ENCODE data around the gene SCAPER.
"Not testable (repeated sequence)": the region's sequence is repeated elsewhere in the genome, so short reads cannot be mapped to it uniquely, and the experiment has no call there.

The SCAPER gene

DNA sequence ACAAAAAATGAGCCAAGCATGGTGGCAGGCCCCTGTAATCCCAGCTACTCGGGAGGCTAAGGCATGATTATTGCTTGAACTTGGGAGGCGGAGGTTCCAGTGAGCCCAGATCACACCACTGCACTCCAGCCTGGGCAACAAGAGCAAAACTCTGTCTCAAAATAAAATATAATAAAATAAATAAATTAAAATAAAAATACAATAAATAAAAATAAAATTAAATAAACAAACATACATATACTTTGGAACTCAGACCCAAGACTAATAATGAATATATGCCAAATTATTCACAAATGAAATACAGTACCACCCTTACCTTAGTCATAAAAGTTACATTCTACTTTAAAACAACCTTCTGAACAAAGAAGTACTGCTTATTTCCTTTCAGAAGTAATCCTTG is 81.8 kb downstream of the SCAPER start:
- no peak for DNase-seq (ENCODE audit: extremely low spot score)
- ChIA-PET CTCF (no interaction called here), POLR2A (no interaction called here)
- TF ChIP-seq BHLHE40 (IDR thresholded peaks at IDR 0.05; ENCODE audit: borderline replicate concordance) (no peak), NFRKB (IDR thresholded peaks at IDR 0.05) (no peak), TARDBP (IDR thresholded peaks at IDR 0.05) (no peak), SP1 (IDR thresholded peaks at IDR 0.05) (no peak), CTBP1 (IDR thresholded peaks at IDR 0.05; ENCODE audit: borderline replicate concordance) (no peak), ELF4 (IDR thresholded peaks at IDR 0.05) (no peak), ZNF384 (IDR thresholded peaks at IDR 0.05) (no peak)

DNA sequence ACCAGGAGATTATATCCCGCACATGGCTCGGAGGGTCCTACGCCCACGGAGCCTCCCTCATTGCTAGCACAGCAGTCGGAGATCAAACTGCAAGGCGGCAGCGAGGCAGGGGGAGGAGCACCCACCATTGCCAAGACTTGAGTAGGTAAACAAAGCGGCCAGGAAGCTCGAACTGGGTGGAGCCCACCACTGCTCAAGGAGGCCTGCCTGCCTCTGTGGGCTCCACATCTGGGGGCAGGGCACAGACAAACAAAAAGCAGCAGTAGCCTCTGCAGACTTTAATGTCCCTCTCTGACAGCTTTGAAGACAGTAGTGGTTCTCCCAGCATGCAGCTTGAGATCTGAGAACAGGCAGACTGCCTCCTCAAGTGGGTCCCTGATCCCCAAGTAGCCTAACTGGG is 86.2 kb downstream of the SCAPER start:
- DNase-seq (ENCODE audit: extremely low spot score); CTCF ChIA-PET; POLR2A ChIA-PET: not testable (repeated sequence)

DNA sequence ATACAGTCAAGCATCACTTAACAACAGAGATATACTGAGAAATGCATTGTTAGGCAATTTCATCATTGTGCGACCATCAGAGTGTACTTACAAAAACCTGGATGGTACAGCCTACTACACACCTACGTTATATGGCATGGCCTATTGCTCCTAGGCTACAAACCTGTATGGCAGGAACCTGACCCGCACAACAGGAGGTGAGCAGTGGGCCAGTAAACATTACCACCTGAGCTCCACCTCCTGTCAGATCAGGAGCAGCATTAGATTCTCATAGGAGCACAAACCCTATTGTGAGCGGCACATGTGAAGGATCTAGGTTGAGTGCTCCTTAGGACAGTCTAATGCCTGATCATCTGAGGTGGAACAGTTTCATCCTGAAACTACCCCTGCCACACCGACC is 89.7 kb downstream of the SCAPER start:
- TF ChIP-seq NFRKB (IDR thresholded peaks at IDR 0.05) (no peak), HDGF (IDR thresholded peaks at IDR 0.05; ENCODE audit: borderline replicate concordance) (no peak), BHLHE40 (IDR thresholded peaks at IDR 0.05; ENCODE audit: borderline replicate concordance) (no peak), LEF1 (IDR thresholded peaks at IDR 0.05; ENCODE audit: borderline replicate concordance) (no peak), SP1 (IDR thresholded peaks at IDR 0.05) (no peak), TARDBP (IDR thresholded peaks at IDR 0.05) (no peak), FOXK2 (IDR thresholded peaks at IDR 0.05) (no peak), ZNF384 (IDR thresholded peaks at IDR 0.05) (no peak), ARNT (IDR thresholded peaks at IDR 0.05) (no peak), ELF4 (IDR thresholded peaks at IDR 0.05) (no peak)
- DNase-seq (ENCODE audit: extremely low spot score) = no peak
- CTCF ChIA-PET = no interaction called here
- POLR2A ChIA-PET = no interaction called here

DNA sequence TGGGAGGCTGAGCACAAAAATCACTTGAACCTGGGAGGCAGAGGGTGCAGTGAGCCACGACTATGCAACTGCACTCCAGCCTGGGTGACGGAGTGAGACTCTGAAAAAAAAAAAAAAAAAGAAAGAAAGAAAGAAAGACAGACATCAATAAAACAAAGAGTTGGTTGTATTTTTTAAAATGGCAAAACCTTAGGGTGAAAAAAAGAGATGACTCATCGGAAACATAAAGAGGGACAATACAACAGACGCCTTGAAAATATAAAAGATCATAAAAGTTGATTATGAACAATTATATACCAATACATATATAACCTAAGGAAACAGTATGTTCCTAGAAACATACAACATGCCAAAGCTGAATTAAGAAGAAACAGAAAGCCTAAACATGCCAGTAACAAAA is 92.8 kb downstream of the SCAPER start:
- no peak for DNase-seq (ENCODE audit: extremely low spot score)
- TF ChIP-seq FOXK2 (IDR thresholded peaks at IDR 0.05) (no peak), ZNF384 (IDR thresholded peaks at IDR 0.05) (no peak), LEF1 (IDR thresholded peaks at IDR 0.05; ENCODE audit: borderline replicate concordance) (no peak), BHLHE40 (IDR thresholded peaks at IDR 0.05; ENCODE audit: borderline replicate concordance) (no peak), SUZ12 (IDR thresholded peaks at IDR 0.05) (no peak)
- TF ChIP-seq, protein P1, sequence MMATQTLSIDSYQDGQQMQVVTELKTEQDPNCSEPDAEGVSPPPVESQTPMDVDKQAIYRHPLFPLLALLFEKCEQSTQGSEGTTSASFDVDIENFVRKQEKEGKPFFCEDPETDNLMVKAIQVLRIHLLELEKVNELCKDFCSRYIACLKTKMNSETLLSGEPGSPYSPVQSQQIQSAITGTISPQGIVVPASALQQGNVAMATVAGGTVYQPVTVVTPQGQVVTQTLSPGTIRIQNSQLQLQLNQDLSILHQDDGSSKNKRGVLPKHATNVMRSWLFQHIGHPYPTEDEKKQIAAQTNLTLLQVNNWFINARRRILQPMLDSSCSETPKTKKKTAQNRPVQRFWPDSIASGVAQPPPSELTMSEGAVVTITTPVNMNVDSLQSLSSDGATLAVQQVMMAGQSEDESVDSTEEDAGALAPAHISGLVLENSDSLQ (IDR thresholded peaks at IDR 0.05) = no peak
- ChIA-PET CTCF (no interaction called here), POLR2A (no interaction called here)

DNA sequence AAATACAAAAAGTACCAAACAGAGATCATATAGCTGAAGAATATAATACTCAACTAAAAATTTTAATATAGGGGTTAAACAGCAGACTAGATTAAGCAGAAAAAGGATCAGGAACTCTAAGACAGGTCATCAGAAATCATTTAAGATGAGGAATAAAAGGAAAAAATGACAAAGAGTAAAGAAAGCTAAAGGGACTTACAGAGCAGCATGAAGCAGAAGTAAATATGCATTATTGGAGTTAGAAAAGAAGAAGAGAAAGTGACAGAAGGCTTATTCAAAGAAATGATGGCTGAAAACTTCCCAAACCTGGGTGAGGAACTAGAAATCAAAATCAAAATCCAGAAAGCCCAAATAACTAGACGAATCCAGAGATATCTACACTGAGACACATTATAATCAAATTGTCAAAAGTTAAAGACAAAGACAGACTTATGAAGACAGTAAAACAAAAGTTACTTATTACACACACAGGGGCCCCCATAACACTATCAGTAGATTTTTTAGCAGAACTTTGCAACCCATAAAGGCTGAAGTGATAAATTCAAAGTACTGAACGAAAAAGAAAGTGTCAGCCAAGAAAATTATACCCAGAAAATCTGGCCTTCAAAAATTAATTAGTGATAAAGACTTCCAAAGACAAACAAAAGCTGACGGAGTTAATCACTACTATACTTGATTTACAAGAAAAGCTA is 95.6 kb downstream of the SCAPER start:
- DNase-seq (ENCODE audit: extremely low spot score) = no peak
- POLR2A ChIA-PET = no interaction called here
- TF ChIP-seq BHLHE40 (IDR thresholded peaks at IDR 0.05; ENCODE audit: borderline replicate concordance) (no peak), FOXK2 (IDR thresholded peaks at IDR 0.05) (no peak), ZNF384 (IDR thresholded peaks at IDR 0.05) (no peak), FOXM1 (IDR thresholded peaks at IDR 0.05; ENCODE audit: borderline replicate concordance) (no peak), FOXA1 (IDR thresholded peaks at IDR 0.05) (no peak), TARDBP (IDR thresholded peaks at IDR 0.05) (no peak), CTBP1 (IDR thresholded peaks at IDR 0.05; ENCODE audit: borderline replicate concordance) (no peak), SP1 (IDR thresholded peaks at IDR 0.05) (no peak)
- TF ChIP-seq, protein P1 (IDR thresholded peaks at IDR 0.05) = no peak
- CTCF ChIA-PET = no interaction called here

DNA sequence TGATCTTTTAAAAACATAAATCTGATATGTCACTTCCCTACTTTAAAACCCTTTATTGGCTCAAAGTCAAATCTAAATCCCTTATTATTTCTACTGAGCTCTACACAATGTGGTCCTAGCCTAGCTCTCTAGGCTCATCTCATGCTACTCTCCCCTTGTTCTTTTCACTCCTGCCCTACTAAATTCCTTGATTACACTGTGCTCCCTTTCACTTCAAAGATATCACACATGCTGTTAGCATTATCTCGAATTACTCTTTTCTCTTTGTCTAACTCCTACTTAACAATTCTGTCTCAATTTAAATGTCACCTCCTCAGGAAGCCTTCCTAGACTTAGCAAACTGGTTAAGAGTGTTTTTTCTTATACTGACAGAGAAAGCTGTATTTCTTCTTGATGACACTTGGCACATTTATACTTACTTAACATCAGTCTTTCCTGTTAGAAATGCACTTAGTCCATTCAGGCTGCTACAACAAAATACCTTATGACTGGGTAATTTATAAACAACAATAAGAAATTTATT is 102.0 kb downstream of the SCAPER start:
- ChIA-PET CTCF (no interaction called here), POLR2A (no interaction called here)
- no peak for TF ChIP-seq SUZ12 (IDR thresholded peaks at IDR 0.05)
- TF ChIP-seq, protein P1 (IDR thresholded peaks at IDR 0.05) = no peak
- no peak for TF ChIP-seq FOXA1 (IDR thresholded peaks at IDR 0.05)
- TF ChIP-seq BHLHE40 (IDR thresholded peaks at IDR 0.05; ENCODE audit: borderline replicate concordance) = no peak
- no peak for TF ChIP-seq L3MBTL2 (conservative IDR thresholded peaks at IDR 0.05)
- DNase-seq (ENCODE audit: extremely low spot score) = no peak

DNA sequence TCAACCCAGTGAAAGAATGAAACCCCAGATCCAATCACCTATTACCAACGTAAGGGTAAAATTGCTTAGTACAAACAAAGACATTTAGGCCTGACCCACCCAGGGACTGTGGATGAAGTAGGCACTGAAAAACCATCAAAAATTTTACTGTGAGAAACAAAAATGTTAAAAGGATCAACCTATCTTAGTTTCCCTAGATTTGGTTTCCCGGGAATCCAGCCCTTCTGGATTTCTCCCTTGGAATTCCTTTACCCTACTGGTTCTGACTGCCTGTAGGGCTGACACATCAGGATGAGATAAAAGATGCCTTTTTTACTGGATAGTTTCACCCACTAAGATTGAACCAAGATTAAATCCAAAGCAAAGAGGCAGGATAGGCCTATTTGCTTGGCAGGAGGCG is 102.7 kb downstream of the SCAPER start:
- ChIA-PET POLR2A (no interaction called here), CTCF (interaction anchor here (0.6 kb wide), 1 partner anchor 164 kb away, joined by 3 read pairs; no protein-coding TSS in a partner anchor)

More for the DNA sequence above, 102.7 kb downstream of the SCAPER start:
- DNase-seq (ENCODE audit: extremely low spot score) = no peak
- TF ChIP-seq HDGF (IDR thresholded peaks at IDR 0.05; ENCODE audit: borderline replicate concordance) = no peak
- no peak for TF ChIP-seq L3MBTL2 (conservative IDR thresholded peaks at IDR 0.05)
- TF ChIP-seq SP1 (IDR thresholded peaks at IDR 0.05) = no peak
- TF ChIP-seq TARDBP (IDR thresholded peaks at IDR 0.05) = no peak
- no peak for TF ChIP-seq ARNT (IDR thresholded peaks at IDR 0.05)
- TF ChIP-seq, protein P1 (IDR thresholded peaks at IDR 0.05) = no peak
- no peak for TF ChIP-seq BHLHE40 (IDR thresholded peaks at IDR 0.05; ENCODE audit: borderline replicate concordance)
- no peak for TF ChIP-seq ELF4 (IDR thresholded peaks at IDR 0.05)
- TF ChIP-seq FOXA1 (IDR thresholded peaks at IDR 0.05) = no peak
- TF ChIP-seq FOXK2 (IDR thresholded peaks at IDR 0.05) = no peak
- no peak for TF ChIP-seq SUZ12 (IDR thresholded peaks at IDR 0.05)
- no peak for TF ChIP-seq FOXM1 (IDR thresholded peaks at IDR 0.05; ENCODE audit: borderline replicate concordance)
- TF ChIP-seq NFRKB (IDR thresholded peaks at IDR 0.05) = no peak
- no peak for TF ChIP-seq CTBP1 (IDR thresholded peaks at IDR 0.05; ENCODE audit: borderline replicate concordance)

Measured in HEK293T (cell line).